ENCODE data around the gene RBM42. TPM values are rescaled to one million over a fixed set of nuclear protein-coding genes. Genes with fewer than 3 reads are reported as not detected.

The RBM42 gene
- total RNA-seq, 3 donors from 2014 or later: 44.6 to 51.4 (median 44.6) TPM

- no peak overlapping the region for H3K27ac ChIP-seq
- H3K9me3 ChIP-seq: no peaks in the 10 kb centered on the region
- H3K36me3 ChIP-seq: peaks cover 6% of the 10 kb centered on the region
- intact Hi-C loops (cut with DNase I; ENCODE audit: low total_unique reads): no loop called here
- no peak for TF ChIP-seq POLR2A (IDR thresholded peaks at IDR 0.05)
- no peak for TF ChIP-seq CTCF (IDR thresholded peaks at IDR 0.05)
- no peak for TF ChIP-seq POLR2AphosphoS5 (IDR thresholded peaks at IDR 0.05)
- no peaks in the 10 kb centered on the region for H3K27me3 ChIP-seq
- DNase-seq (ENCODE audit: low spot score in 2 of 2): no peak
- H3K4me1 ChIP-seq: peaks cover 5 to 7% of the 10 kb centered on the region in 2 donors
- H3K4me3 ChIP-seq: no peak overlapping the region
These were observed 5.0 kb downstream of the RBM42 start for GRCh38 chr19:35633727-35634440.

- intact Hi-C loops (cut with DNase I; ENCODE audit: low total_unique reads): no loop called here
- Histone ChIP-seq H3K4me3 (no peak overlapping the region), H3K4me1 (no peaks in the 10 kb centered on the region), H3K36me3 (peaks cover 6% of the 10 kb centered on the region), H3K27ac (no peak overlapping the region), H3K9me3 (no peaks in the 10 kb centered on the region), H3K27me3 (no peaks in the 10 kb centered on the region)
- TF ChIP-seq POLR2A (IDR thresholded peaks at IDR 0.05) (no peak), CTCF (IDR thresholded peaks at IDR 0.05) (no peak), POLR2AphosphoS5 (IDR thresholded peaks at IDR 0.05) (no peak)
- DNase-seq (ENCODE audit: low spot score in 2 of 2): no peak
These were observed 7.8 kb downstream of the RBM42 start for GRCh38 chr19:35636651-35637050.

- intact Hi-C loops (cut with DNase I; ENCODE audit: low total_unique reads): no loop called here
- H3K36me3 ChIP-seq: peaks cover 6% of the 10 kb centered on the region
- DNase-seq (ENCODE audit: low spot score in 2 of 2): no peak
These were observed 8.3 kb downstream of the RBM42 start for GRCh38 chr19:35637165-35637564.

GRCh38 chr19:35639321-35639639 is 10.4 kb downstream of the RBM42 start:
- intact Hi-C loops (cut with DNase I; ENCODE audit: low total_unique reads): no loop called here

More at GRCh38 chr19:35637165-35637564, 8.3 kb downstream of the RBM42 start:
- no peak overlapping the region for H3K4me3 ChIP-seq
- H3K4me1 ChIP-seq: no peaks in the 10 kb centered on the region
- H3K27me3 ChIP-seq: no peaks in the 10 kb centered on the region
- TF ChIP-seq CTCF (IDR thresholded peaks at IDR 0.05) (no peak), POLR2AphosphoS5 (IDR thresholded peaks at IDR 0.05) (no peak), POLR2A (IDR thresholded peaks at IDR 0.05) (no peak)
- no peaks in the 10 kb centered on the region for H3K9me3 ChIP-seq
- no peak overlapping the region for H3K27ac ChIP-seq

More at GRCh38 chr19:35639321-35639639, 10.4 kb downstream of the RBM42 start:
- Histone ChIP-seq H3K27me3 (no peaks in the 10 kb centered on the region), H3K4me1 (no peaks in the 10 kb centered on the region), H3K27ac (no peak overlapping the region), H3K9me3 (no peaks in the 10 kb centered on the region), H3K36me3 (no peaks in the 10 kb centered on the region), H3K4me3 (no peak overlapping the region)
- DNase-seq (ENCODE audit: low spot score in 2 of 2): no peak
- TF ChIP-seq POLR2A (IDR thresholded peaks at IDR 0.05) (no peak), POLR2AphosphoS5 (IDR thresholded peaks at IDR 0.05) (no peak), CTCF (IDR thresholded peaks at IDR 0.05) (no peak)
